SH-SY5Y (cell line): ENCODE results near the gene ESR1.

Experiments used
- GATA2 ChIP-seq: IDR thresholded peaks from 2 replicates; pipeline ENCODE4 v1.6.1; 2011; ENCODE audit warnings: mild to moderate bottlenecking, low read depth, low read length
- GATA3 ChIP-seq: IDR thresholded peaks from 2 replicates; pipeline ENCODE4 v1.6.1; 2011; ENCODE audit warnings: low read depth, mild to moderate bottlenecking, low read length, moderate library complexity

DNA sequence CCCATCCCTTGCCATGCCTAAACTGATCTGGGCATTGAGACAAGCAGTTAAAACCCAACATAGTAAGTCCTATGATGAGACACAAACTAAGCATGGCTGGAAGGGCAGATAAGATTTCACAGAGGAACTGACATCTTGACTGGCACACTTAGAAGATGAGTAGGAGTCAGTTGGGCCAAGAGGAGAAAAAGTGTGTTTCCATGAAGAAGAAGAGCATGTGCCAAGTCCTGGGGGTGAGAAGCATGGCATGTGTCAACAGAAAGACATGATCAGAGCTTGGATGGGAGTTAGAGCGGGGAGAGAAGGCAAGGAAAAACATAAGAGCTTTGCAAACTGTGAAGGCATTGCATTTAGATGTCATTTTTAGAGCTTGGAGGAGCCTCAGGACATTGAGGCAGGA is 68.0 kb downstream of the ESR1 start:
- no peak for TF ChIP-seq GATA2
- TF ChIP-seq GATA3, result no peak
